ENCODE results near the gene GH2. TPM values are rescaled to one million over a fixed set of nuclear protein-coding genes. Genes with fewer than 3 reads are reported as not detected.

The GH2 gene
- total and polyA plus RNA-seq, 2 donors (not counting 3 experiments of a cell fraction or from before 2014, with no cell fraction given), result not detected

GRCh38 chr17:63927464-63928171, 45.9 kb upstream of the GH2 start:
- H3K36me3 ChIP-seq (ENCODE audit: control insufficient read depth in 2 of 2, extremely low read depth in 1 of 2, insufficient read depth in 2 of 2, low read length in 2 of 2), result no peaks in the 10 kb centered on the region
- H3K4me3 ChIP-seq (replicated peaks in 1 of 3; ENCODE audit: insufficient read depth in 1 of 3, low read depth in 1 of 3, low read length in 3 of 3), result no peak overlapping the region
- H3K9me3 ChIP-seq (replicated peaks; ENCODE audit: control insufficient read depth, insufficient read depth, low read length), result no peaks in the 10 kb centered on the region
- H3K4me1 ChIP-seq (ENCODE audit: control insufficient read depth, extremely low read depth, insufficient read depth, low read length), result peaks cover 4% of the 10 kb centered on the region
- no peak overlapping the region for H2AFZ ChIP-seq (ENCODE audit: low read depth, low read length)
- no peaks in the 10 kb centered on the region for H4K20me1 ChIP-seq (replicated peaks; ENCODE audit: control insufficient read depth, extremely low read depth, insufficient read depth, low read length)
- ChIA-PET CTCF (interaction anchor here (0.6 to 3.5 kb wide), 7 partner anchors 8 to 206 kb away, joined by 4 to 26 read pairs (median 5); no protein-coding TSS in a partner anchor), POLR2A (interaction anchor here (0.5 kb wide), 1 partner anchor 9 kb away, joined by 3 read pairs; no protein-coding TSS in a partner anchor)
- DNase-seq (ENCODE audit: low read depth, low spot score) (no peak), FAIRE-seq (no peak)
- H3K9ac ChIP-seq (replicated peaks; ENCODE audit: extremely low read depth, insufficient read depth, low read length), result no peak overlapping the region
- H3K4me2 ChIP-seq (ENCODE audit: insufficient read depth, low read length), result no peak overlapping the region
- intact Hi-C loops (cut with micrococcal nuclease) (no loop called here), dilution Hi-C loops (cut with MboI; ENCODE audit: extremely low pct_ligation_motif_present, low sequenced_read_pairs) (no loop called here)
- TF ChIP-seq CTCF (IDR thresholded peaks at IDR 0.05; ENCODE audit: extremely low read depth in 1 of 2, insufficient read depth in 1 of 2, low read depth in 1 of 2, low read length in 2 of 2), result no peak
- TF ChIP-seq FOS (IDR thresholded peaks at IDR 0.05; ENCODE audit: borderline replicate concordance, insufficient read depth, low read length), result no peak
- TF ChIP-seq POLR2AphosphoS5 (IDR thresholded peaks at IDR 0.05; ENCODE audit: insufficient read depth, low read depth, low read length), result no peak
- no peak for TF ChIP-seq JUN (IDR thresholded peaks at IDR 0.05; ENCODE audit: borderline replicate concordance, insufficient read depth, insufficient read length, low read depth)
- no peak for TF ChIP-seq GATA2 (IDR thresholded peaks at IDR 0.05; ENCODE audit: insufficient read depth, insufficient read length, low read depth, low read length)
- TF ChIP-seq POLR2A (IDR thresholded peaks at IDR 0.05; ENCODE audit: low read depth, low read length), result no peak
- no peak for TF ChIP-seq EZH2 (IDR thresholded peaks at IDR 0.05; ENCODE audit: borderline replicate concordance, low read depth, low read length, severe bottlenecking)
- no peak for TF ChIP-seq MAX (IDR thresholded peaks at IDR 0.05; ENCODE audit: insufficient read depth, insufficient read length)
- TF ChIP-seq MYC (IDR thresholded peaks at IDR 0.05; ENCODE audit: low read depth, low read length), result no peak
- no peaks in the 10 kb centered on the region for H3K79me2 ChIP-seq (ENCODE audit: control insufficient read depth, insufficient read depth, low read length)
- H3K27me3 ChIP-seq (ENCODE audit: control insufficient read depth in 2 of 2, insufficient read depth in 2 of 2, low read length in 2 of 2), result no peaks in the 10 kb centered on the region
- H3K9me1 ChIP-seq (replicated peaks; ENCODE audit: control insufficient read depth, extremely low read depth, insufficient read depth, low read length), result no peaks in the 10 kb centered on the region
- BruUV-seq (replicated peaks), result no TSS peak
- H3K27ac ChIP-seq (ENCODE audit: insufficient read depth, low read depth, low read length), result no peak overlapping the region
